Neural progenitor cell (in vitro differentiated cells): ENCODE data around the gene CCSER1.

Experiments
- CTCF ChIP-seq: fragments of 200-600 bp; sonication (generic); IDR thresholded peaks from 2 replicates; pipeline ENCODE4 v1.5.1; 2017; ENCODE audit warnings: antibody characterized with exemption, mild to moderate bottlenecking
- EZH2 ChIP-seq: fragments of 200-600 bp; sonication (generic); IDR thresholded peaks from 2 replicates; pipeline ENCODE4 v1.6.1; 2017; ENCODE audit warnings: antibody characterized with exemption, mild to moderate bottlenecking, moderate library complexity
- EZH2phosphoT487 ChIP-seq: fragments of 200-600 bp; sonication (generic); IDR thresholded peaks from 2 replicates; pipeline ENCODE4 v1.6.1; 2017; ENCODE audit warnings: antibody characterized with exemption

- TF ChIP-seq CTCF (no peak), EZH2 (no peak), EZH2phosphoT487 (no peak)
Observed at GRCh38 chr4:90833706-90834105, 706.5 kb downstream of the CCSER1 start.
